ENCODE measurements around the gene PIP5KL1. TPM values are rescaled to one million over a fixed set of nuclear protein-coding genes. Genes with fewer than 3 reads are reported as not detected.

Gene PIP5KL1
- total and polyA plus RNA-seq, 2 of the 4 experiments (the other 2 are of a cell fraction) = 0.36 to 3.6 TPM

- WGBS, 2 experiments (ENCODE audit: extremely low coverage in 2 of 2, insufficient read length in 1 of 2) = 100% methylated on average over 1 of the region's 2 CpGs; no CpG with 5 or more reads in 1 of the 2 experiments
- H3K18ac ChIP-seq (ENCODE audit: low read depth, low read length) = no peak overlapping the region
- dilution Hi-C loops (cut with HindIII; ENCODE audit: low sequenced_read_pairs, unreplicated experiment) = no loop called here
Observed at GRCh38 chr9:127961155-127961490, 30.5 kb upstream of the PIP5KL1 start.

More at GRCh38 chr9:127961155-127961490, 30.5 kb upstream of the PIP5KL1 start:
- H4K91ac ChIP-seq (ENCODE audit: insufficient read depth, low read depth, low read length) = no peak overlapping the region
- DNase-seq (no peak), ATAC-seq (ENCODE audit: low read depth) (no peak)
- no peak overlapping the region for H3K4me3 ChIP-seq (ENCODE audit: insufficient read depth, low read depth, low read length)
- no peak overlapping the region for H3K27ac ChIP-seq (ENCODE audit: insufficient read depth, low read length)
- H3K79me1 ChIP-seq (ENCODE audit: low read depth in 1 of 2, low read length in 2 of 2) = peaks cover 32 to 72% of the 10 kb centered on the region in 2 experiments
- no peak overlapping the region for H4K8ac ChIP-seq (ENCODE audit: low read depth in 2 of 2, low read length in 2 of 2)
- no peak overlapping the region for H2BK5ac ChIP-seq (ENCODE audit: low read depth, low read length, poor library complexity, severe bottlenecking)
- ChIA-PET POLR2A (ENCODE audit: unreplicated experiment) (no interaction called here), CTCF (no interaction called here)
- no peaks in the 10 kb centered on the region for H3K36me3 ChIP-seq (ENCODE audit: control insufficient read depth, insufficient read depth, low read length)
- H2BK15ac ChIP-seq (ENCODE audit: low read depth, low read length) = no peak overlapping the region
- no peak overlapping the region for H2BK120ac ChIP-seq (ENCODE audit: low read depth, low read length)
- no peak overlapping the region for H2AFZ ChIP-seq (replicated peaks; ENCODE audit: low read length, poor library complexity)
- no peak overlapping the region for H2AK9ac ChIP-seq (replicated peaks; ENCODE audit: low read depth, low read length, poor library complexity)
- peaks cover 27% of the 10 kb centered on the region for H3K4me1 ChIP-seq (ENCODE audit: control insufficient read depth, insufficient read depth, low read length)
- H3K9me3 ChIP-seq (ENCODE audit: control insufficient read depth, insufficient read depth, low read length) = no peaks in the 10 kb centered on the region; the same call in 1 of the 2 replicates
- H3K27me3 ChIP-seq (ENCODE audit: control insufficient read depth, insufficient read depth, low read length) = no peaks in the 10 kb centered on the region
- H3K9me1 ChIP-seq (ENCODE audit: insufficient read depth, low read length) = peaks cover 3% of the 10 kb centered on the region
- no peak overlapping the region for H3K23ac ChIP-seq (ENCODE audit: low read depth, low read length)
- H3K56ac ChIP-seq (ENCODE audit: extremely low read depth, insufficient read depth, low read length) = no peak overlapping the region
- H3K14ac ChIP-seq (replicated peaks; ENCODE audit: low read depth, low read length) = no peak overlapping the region
- in situ Hi-C loops (cut with MboI; ENCODE audit: low sequenced_read_pairs) (no loop called here), intact Hi-C loops (cut with micrococcal nuclease) (no loop called here)
- no peak overlapping the region for H4K5ac ChIP-seq (ENCODE audit: low read depth, low read length)
- no peak overlapping the region for H2AK5ac ChIP-seq (ENCODE audit: low read depth, low read length)
- no peak overlapping the region for H3K9ac ChIP-seq (ENCODE audit: low read depth, low read length)
- TF ChIP-seq RAD21 (IDR thresholded peaks at IDR 0.05; ENCODE audit: low read length) (no peak), CTCF (conservative IDR thresholded peaks at IDR 0.05; ENCODE audit: low read depth, low read length) (no peak), RFX5 (IDR thresholded peaks at IDR 0.05; ENCODE audit: low read depth, low read length) (no peak), BHLHE40 (IDR thresholded peaks at IDR 0.05; ENCODE audit: low read depth, low read length) (no peak), ELK1 (IDR thresholded peaks at IDR 0.05; ENCODE audit: borderline replicate concordance, low read depth, low read length) (no peak), MXI1 (IDR thresholded peaks at IDR 0.05; ENCODE audit: borderline replicate concordance, low read depth, low read length) (no peak), SMC3 (IDR thresholded peaks at IDR 0.05; ENCODE audit: low read depth, low read length) (no peak), CHD1 (IDR thresholded peaks at IDR 0.05; ENCODE audit: low read depth, low read length) (no peak), MAFK (IDR thresholded peaks at IDR 0.05; ENCODE audit: low read depth, low read length) (no peak), FOS (IDR thresholded peaks at IDR 0.05; ENCODE audit: low read depth, low read length) (no peak), NFE2L2 (IDR thresholded peaks at IDR 0.05; ENCODE audit: low read depth, low read length) (no peak), POLR2A (IDR thresholded peaks at IDR 0.05; ENCODE audit: low read depth, low read length) (no peak), MAZ (IDR thresholded peaks at IDR 0.05; ENCODE audit: borderline replicate concordance, low read depth, low read length) (no peak), CEBPB (IDR thresholded peaks at IDR 0.05; ENCODE audit: low read depth, low read length) (no peak), USF2 (IDR thresholded peaks at IDR 0.05; ENCODE audit: low read depth, low read length) (no peak), RCOR1 (IDR thresholded peaks at IDR 0.05; ENCODE audit: insufficient replicate concordance, low read length) (no peak)
- H4K20me1 ChIP-seq (ENCODE audit: insufficient read depth, low read length) = no peaks in the 10 kb centered on the region
- no peak overlapping the region for H3K4ac ChIP-seq (ENCODE audit: low read depth, low read length)
- H2BK20ac ChIP-seq (ENCODE audit: low read depth, low read length) = no peak overlapping the region
- no TSS peak for BruUV-seq (replicated peaks)
- H3K4me2 ChIP-seq (ENCODE audit: low read depth, low read length) = no peak overlapping the region

All from IMR-90 (cell line).